ENCODE results near the gene ITGB8.

GRCh38 chr7:20364571-20365196 is 34.0 kb downstream of the ITGB8 start:
- no peak for TF ChIP-seq CTCF (IDR thresholded peaks at IDR 0.05)
- no peak for TF ChIP-seq POLR2A (IDR thresholded peaks at IDR 0.05)

Data from thyroid gland (tissue), 4 donors.